LNCaP clone FGC (cell line): Measurements from ENCODE around the gene KRTAP2-3.
"Not testable (repeated sequence)": the region's sequence is repeated elsewhere in the genome, so short reads cannot be mapped to it uniquely, and the experiment has no call there.

ENCODE experiments used
- DNase-seq: peaks from one replicate; pipeline ENCODE4 v3.0.0-alpha.2; 2011; ENCODE audit warnings: low read depth
- H3K4me3 ChIP-seq: 2 replicates; pipeline ENCODE4 v1.5.1; 2011; ENCODE audit warnings: mild to moderate bottlenecking, low read depth, low read length, control low read depth
- TF ChIP-seq, protein P1 (sequence below): IDR thresholded peaks from 2 replicates; pipeline ENCODE4 v1.5.1; 2012; ENCODE audit warnings: mild to moderate bottlenecking; ENCODE audit not compliant: control insufficient read depth, insufficient read depth; ENCODE audit errors: extremely low read depth

KRTAP2-3 gene

DNA sequence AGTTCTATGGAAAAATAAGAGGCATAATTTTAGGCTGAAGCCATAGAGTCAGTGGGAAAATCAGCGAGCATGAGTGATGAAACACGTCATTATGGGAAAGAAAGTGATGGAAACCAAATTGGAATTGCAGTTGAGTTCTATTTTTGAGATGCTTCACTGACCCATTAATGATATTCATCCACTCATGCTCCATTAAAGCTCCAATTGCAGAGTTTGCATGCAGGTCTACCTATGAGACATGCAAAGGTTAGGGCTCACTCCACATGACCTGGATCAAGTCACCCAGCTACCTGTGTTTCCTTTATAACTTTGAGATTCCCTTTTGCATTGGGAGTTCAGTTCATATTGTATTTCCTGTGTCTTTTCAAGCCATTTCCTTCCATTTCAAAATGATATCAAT is 13.8 kb upstream of the KRTAP2-3 start:
- TF ChIP-seq, protein P1, sequence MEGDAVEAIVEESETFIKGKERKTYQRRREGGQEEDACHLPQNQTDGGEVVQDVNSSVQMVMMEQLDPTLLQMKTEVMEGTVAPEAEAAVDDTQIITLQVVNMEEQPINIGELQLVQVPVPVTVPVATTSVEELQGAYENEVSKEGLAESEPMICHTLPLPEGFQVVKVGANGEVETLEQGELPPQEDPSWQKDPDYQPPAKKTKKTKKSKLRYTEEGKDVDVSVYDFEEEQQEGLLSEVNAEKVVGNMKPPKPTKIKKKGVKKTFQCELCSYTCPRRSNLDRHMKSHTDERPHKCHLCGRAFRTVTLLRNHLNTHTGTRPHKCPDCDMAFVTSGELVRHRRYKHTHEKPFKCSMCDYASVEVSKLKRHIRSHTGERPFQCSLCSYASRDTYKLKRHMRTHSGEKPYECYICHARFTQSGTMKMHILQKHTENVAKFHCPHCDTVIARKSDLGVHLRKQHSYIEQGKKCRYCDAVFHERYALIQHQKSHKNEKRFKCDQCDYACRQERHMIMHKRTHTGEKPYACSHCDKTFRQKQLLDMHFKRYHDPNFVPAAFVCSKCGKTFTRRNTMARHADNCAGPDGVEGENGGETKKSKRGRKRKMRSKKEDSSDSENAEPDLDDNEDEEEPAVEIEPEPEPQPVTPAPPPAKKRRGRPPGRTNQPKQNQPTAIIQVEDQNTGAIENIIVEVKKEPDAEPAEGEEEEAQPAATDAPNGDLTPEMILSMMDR, result no peak
- no peak for DNase-seq
- no peak overlapping the region for H3K4me3 ChIP-seq

DNA sequence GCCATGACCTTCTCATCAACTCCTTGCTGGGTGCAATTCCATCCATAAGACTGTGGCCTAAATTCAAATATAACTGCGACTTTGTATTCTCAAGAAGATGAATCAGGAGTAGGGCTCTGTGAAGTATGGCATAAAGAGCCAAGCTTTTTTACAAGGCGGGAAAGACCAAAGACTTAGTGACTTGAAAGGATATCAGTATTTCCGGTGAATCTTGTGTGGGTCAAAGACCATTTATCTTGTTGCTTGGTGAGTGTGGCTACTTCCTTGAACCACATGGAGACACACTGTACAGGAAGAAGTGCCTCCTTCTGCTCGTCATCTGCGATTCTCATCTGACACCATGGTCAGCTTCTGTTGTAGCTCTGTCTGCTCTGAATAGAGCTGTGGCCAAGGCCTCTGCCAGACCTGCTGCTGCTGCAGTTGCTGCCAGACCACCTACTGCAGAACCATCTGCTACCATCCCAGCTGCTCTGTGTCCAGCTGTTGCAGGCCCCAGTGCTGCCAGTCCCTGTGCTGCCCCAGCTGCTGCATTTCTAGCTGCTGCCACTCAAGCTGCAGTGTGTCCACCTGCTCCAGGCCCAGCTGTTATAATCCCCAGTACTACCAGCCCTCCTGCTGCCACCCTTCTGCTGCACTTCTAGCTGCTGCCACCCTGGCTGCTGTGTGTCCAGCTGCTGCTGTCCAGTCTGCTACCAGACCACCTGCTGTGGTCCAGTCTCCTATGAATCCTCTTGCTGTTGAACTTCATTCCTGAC is 11.9 kb upstream of the KRTAP2-3 start:
- DNase-seq, result no peak
- TF ChIP-seq, protein P1, result no peak
- H3K4me3 ChIP-seq, result no peak overlapping the region

DNA sequence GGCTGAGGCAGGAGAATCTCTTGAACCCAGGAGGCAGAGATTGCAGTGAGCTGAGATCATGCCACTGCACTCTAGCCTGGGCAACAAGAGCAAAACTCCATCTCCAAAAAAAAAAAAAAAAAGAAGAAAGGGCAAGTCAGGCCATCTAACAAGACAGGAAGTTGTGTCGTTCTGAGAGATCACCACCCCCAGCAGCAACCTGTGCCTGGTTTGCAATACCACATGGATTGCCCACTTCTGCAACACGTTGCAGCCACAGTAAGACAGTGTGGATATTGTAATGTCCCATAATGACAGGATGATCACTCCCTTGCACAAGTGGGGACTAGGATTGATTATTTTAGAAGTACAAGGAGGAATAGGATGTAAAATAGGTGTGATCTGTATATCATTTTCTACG is 9.1 kb upstream of the KRTAP2-3 start:
- no peak for DNase-seq
- H3K4me3 ChIP-seq, result no peak overlapping the region
- TF ChIP-seq, protein P1, result no peak

DNA sequence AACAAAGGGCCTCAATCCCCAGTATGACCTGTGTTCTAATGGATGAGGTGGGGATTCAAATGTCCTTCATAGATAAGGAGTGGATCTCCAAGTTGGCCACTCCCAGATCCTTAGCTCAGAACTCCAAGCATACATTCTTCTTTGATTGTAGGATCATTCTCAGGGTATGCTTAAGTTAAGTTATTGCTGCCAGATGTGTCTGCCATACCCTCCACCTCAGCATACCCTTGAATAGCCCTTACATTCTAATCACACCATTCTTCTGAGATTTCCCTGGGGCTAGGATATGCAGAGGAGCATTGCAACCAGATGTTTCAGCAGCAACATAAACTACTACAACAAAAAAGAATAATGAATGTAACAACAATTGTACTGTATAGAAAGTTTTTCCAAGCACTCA is 7.4 kb upstream of the KRTAP2-3 start:
- no peak for DNase-seq
- H3K4me3 ChIP-seq, result no peak overlapping the region
- TF ChIP-seq, protein P1, result no peak

DNA sequence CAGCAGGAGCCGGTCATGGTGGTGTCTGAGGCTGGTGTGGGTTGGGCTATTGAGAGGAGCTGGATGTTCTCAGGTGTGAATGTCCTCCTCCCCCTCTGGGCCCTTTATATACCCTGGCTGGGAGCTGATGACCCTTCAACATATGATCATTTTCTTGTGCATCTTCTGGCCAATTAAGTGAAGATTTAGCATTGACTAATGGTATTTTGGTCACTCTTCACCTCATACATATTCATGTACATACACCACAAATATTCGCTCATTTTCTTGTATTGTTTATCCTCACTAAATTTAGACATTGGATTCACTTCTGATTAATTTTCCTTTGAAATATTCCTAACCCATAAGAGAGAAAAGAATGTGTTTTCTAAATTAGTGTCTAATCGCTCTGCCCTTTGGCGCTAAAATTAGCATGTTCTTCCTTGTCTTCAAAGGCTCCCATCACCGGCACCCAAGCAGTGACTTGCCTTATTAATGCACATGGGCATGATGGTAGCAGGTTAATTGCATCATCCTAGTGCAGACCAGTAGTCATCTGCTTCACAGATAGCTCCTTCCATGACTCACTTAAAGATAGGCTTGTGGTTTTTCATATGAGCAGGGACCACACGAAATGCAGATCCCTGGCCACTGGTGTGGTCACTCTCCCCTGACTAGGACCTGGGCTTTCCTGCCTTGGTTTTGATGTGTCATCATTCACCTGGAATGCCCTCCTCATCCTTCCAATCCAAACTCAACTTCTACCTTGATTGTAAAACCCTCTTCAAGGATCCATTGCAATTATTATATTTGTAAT is 6.1 kb upstream of the KRTAP2-3 start, which contains the start of gene KRTAP2-4:
KRTAP2-4 (minus strand) TSS at position 51 of the 796 bp plus-strand sequence; CDS start at position 17, 34 bp downstream.
- TF ChIP-seq, protein P1, result no peak
- DNase-seq, result no peak
- H3K4me3 ChIP-seq, result no peak within 1 kb of the TSS

DNA sequence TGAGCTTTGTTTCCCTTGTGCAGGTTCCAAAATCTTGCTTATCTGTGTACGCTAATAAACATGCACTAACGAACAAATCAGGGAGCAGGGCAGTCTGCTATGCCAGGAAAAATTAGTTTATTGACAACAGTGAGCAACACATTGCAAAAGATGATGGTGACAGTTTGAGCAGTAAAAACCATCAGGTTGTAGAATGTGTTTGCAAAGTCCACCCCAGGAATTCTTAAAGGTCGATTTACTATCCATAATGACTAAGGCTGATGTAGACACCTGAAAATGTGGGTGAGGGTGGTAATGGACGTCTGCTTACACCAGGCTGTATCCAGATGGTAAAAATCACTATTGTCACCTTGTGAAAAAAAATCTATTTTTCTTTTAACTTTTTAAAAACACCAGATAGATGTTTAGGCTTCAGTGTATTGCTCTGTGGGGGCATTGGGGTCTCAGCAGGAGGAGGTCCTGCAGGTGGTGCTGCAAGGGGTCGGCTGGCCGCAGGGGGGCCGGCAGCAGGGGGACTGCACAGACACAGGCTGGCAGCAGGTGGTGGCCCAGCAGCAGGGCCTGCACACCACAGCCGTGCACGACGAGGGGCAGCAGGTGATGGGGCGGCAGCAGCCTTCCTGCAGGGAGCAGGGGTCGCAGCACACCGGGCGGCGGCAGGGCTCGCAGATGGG is 5.2 kb upstream of the KRTAP2-3 start:
- H3K4me3 ChIP-seq, DNase-seq: not testable (repeated sequence)

DNA sequence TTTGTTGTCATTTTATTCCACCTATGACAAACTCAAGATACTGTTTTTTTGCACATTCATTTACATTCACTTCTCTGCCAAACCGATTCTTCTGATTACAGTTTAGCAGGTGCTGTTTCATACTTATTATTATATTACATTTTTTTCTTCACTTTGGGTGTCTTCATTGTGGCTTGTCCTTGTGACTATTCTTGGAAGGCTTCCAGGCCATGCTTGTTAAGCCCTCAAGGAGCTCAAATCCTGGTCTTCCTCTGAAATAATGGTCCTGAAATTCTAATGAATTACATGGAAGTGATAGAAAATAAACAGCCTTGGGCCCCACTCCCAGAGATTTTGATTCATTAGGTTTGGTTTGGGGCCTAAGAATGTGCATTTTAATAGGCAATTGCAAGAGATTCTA is 4.4 kb upstream of the KRTAP2-3 start:
- no peak for DNase-seq
- H3K4me3 ChIP-seq, result no peak overlapping the region
- TF ChIP-seq, protein P1, result no peak
